ENCODE data around the gene TMEM120B.

TMEM120B gene

GRCh38 chr12:121799156-121799841, 86.7 kb downstream of the TMEM120B start:
- Histone ChIP-seq H3K4me3 (ENCODE audit: low read length) (peak overlapping the region; percentile 86), H3K36me3 (ENCODE audit: control insufficient read depth, low read length) (peaks cover 45% of the 10 kb centered on the region), H4K20me1 (ENCODE audit: control insufficient read depth, insufficient read depth, low read depth, low read length) (no peaks in the 10 kb centered on the region), H3K9me3 (ENCODE audit: control insufficient read depth, insufficient read depth, low read length) (no peaks in the 10 kb centered on the region), H3K27me3 (ENCODE audit: control insufficient read depth, low read length) (no peaks in the 10 kb centered on the region; the same call in 1 of the 2 replicates), H3K79me2 (ENCODE audit: control insufficient read depth, low read length) (peaks cover 49% of the 10 kb centered on the region), H3K4me1 (ENCODE audit: control insufficient read depth, low read length) (peaks cover 48% of the 10 kb centered on the region), H3K4me2 (ENCODE audit: low read length) (peak overlapping the region; percentile 94), H3F3A (ENCODE audit: control insufficient read depth, insufficient read depth) (peaks cover 22% of the 10 kb centered on the region), H3K27ac (ENCODE audit: low read depth, low read length) (peak overlapping the region; percentile 99), H3K9me2 (replicated peaks; ENCODE audit: control insufficient read depth, low read length) (no peaks in the 10 kb centered on the region)
- TF ChIP-seq CTCF (IDR thresholded peaks at IDR 0.05; ENCODE audit: low read depth, low read length, poor library complexity, severe bottlenecking) (no peak), EZH2phosphoT487 (IDR thresholded peaks at IDR 0.05; ENCODE audit: borderline replicate concordance, low read length) (no peak)

GRCh38 chr12:121799842-121800693, 87.5 kb downstream of the TMEM120B start:
- Histone ChIP-seq H3K4me1 (ENCODE audit: control insufficient read depth, low read length) (peaks cover 40% of the 10 kb centered on the region), H3K79me2 (ENCODE audit: control insufficient read depth, low read length) (peaks cover 57% of the 10 kb centered on the region), H4K20me1 (ENCODE audit: control insufficient read depth, insufficient read depth, low read depth, low read length) (no peaks in the 10 kb centered on the region), H3K4me3 (ENCODE audit: low read length) (peak overlapping the region; percentile 86), H3K9me2 (replicated peaks; ENCODE audit: control insufficient read depth, low read length) (no peaks in the 10 kb centered on the region), H3K27me3 (ENCODE audit: control insufficient read depth, low read length) (no peaks in the 10 kb centered on the region; the same call in 1 of the 2 replicates), H3K36me3 (ENCODE audit: control insufficient read depth, low read length) (peaks cover 51% of the 10 kb centered on the region), H3F3A (ENCODE audit: control insufficient read depth, insufficient read depth) (peaks cover 22% of the 10 kb centered on the region), H3K9me3 (ENCODE audit: control insufficient read depth, insufficient read depth, low read length) (no peaks in the 10 kb centered on the region), H3K4me2 (ENCODE audit: low read length) (peak overlapping the region; percentile 94), H3K27ac (ENCODE audit: low read depth, low read length) (peak overlapping the region; percentile 99)
- TF ChIP-seq EZH2phosphoT487 (IDR thresholded peaks at IDR 0.05; ENCODE audit: borderline replicate concordance, low read length): no peak
- no peak for TF ChIP-seq CTCF (IDR thresholded peaks at IDR 0.05; ENCODE audit: low read depth, low read length, poor library complexity, severe bottlenecking)

GRCh38 chr12:121800694-121801594, 88.4 kb downstream of the TMEM120B start:
- Histone ChIP-seq H3K4me3 (ENCODE audit: low read length) (peak overlapping the region; percentile 86), H4K20me1 (ENCODE audit: control insufficient read depth, insufficient read depth, low read depth, low read length) (peaks cover 1% of the 10 kb centered on the region; the same call in 1 of the 2 replicates), H3K4me1 (ENCODE audit: control insufficient read depth, low read length) (peaks cover 40% of the 10 kb centered on the region), H3K27ac (ENCODE audit: low read depth, low read length) (peak overlapping the region; percentile 99), H3F3A (ENCODE audit: control insufficient read depth, insufficient read depth) (peaks cover 22% of the 10 kb centered on the region), H3K9me3 (ENCODE audit: control insufficient read depth, insufficient read depth, low read length) (no peaks in the 10 kb centered on the region), H3K36me3 (ENCODE audit: control insufficient read depth, low read length) (peaks cover 57% of the 10 kb centered on the region), H3K27me3 (ENCODE audit: control insufficient read depth, low read length) (no peaks in the 10 kb centered on the region; the same call in 1 of the 2 replicates), H3K9me2 (replicated peaks; ENCODE audit: control insufficient read depth, low read length) (no peaks in the 10 kb centered on the region), H3K79me2 (ENCODE audit: control insufficient read depth, low read length) (peaks cover 65% of the 10 kb centered on the region), H3K4me2 (ENCODE audit: low read length) (peak overlapping the region; percentile 95)
- no peak for TF ChIP-seq EZH2phosphoT487 (IDR thresholded peaks at IDR 0.05; ENCODE audit: borderline replicate concordance, low read length)
- TF ChIP-seq CTCF (IDR thresholded peaks at IDR 0.05; ENCODE audit: low read depth, low read length, poor library complexity, severe bottlenecking): no peak

Measured in DOHH2 (cell line).